GM23248 (cell line): ENCODE results near the gene OPTC. TPM values are rescaled to one million over a fixed set of nuclear protein-coding genes. Genes with fewer than 3 reads are reported as not detected.

Experiments
- DNase-seq: peaks from one replicate; pipeline ENCODE4 v3.0.0-alpha.2; 2015
- H2AFZ ChIP-seq: fragments of 200-600 bp; sonication (generic); 2 replicates; pipeline ENCODE4 v1.6.1; 2016; ENCODE audit warnings: antibody characterized with exemption
- H3F3A ChIP-seq: fragments of 200-600 bp; sonication (generic); 2 replicates; pipeline ENCODE4 v1.6.1; 2016; ENCODE audit warnings: mild to moderate bottlenecking, antibody characterized with exemption, mixed run types; ENCODE audit not compliant: insufficient read depth
- H3K27ac ChIP-seq: fragments of 200-600 bp; sonication (generic); 2 replicates; pipeline ENCODE4 v1.5.1; 2016; ENCODE audit warnings: mild to moderate bottlenecking
- H3K27me3 ChIP-seq: fragments of 200-600 bp; sonication (generic); replicated peaks from 2 replicates; pipeline ENCODE4 v1.6.1; 2016; ENCODE audit warnings: mild to moderate bottlenecking; ENCODE audit not compliant: insufficient read depth
- H3K36me3 ChIP-seq: fragments of 200-600 bp; sonication (generic); 2 replicates; pipeline ENCODE4 v1.6.1; 2016; ENCODE audit warnings: low read depth, mild to moderate bottlenecking
- H3K4me1 ChIP-seq: fragments of 200-600 bp; sonication (generic); 2 replicates; pipeline ENCODE4 v1.6.1; 2016; ENCODE audit warnings: mild to moderate bottlenecking; ENCODE audit not compliant: insufficient read depth
- H3K4me2 ChIP-seq: fragments of 200-600 bp; sonication (generic); one replicate; pipeline ENCODE4 v1.6.1; 2016; ENCODE audit warnings: mild to moderate bottlenecking; ENCODE audit not compliant: unreplicated experiment
- H3K4me3 ChIP-seq: fragments of 200-600 bp; sonication (generic); 2 replicates; pipeline ENCODE4 v1.5.1; 2016; ENCODE audit warnings: mild to moderate bottlenecking
- H3K79me2 ChIP-seq: fragments of 200-600 bp; sonication (generic); 2 replicates; pipeline ENCODE4 v1.6.1; 2016; ENCODE audit warnings: mild to moderate bottlenecking; ENCODE audit not compliant: insufficient read depth
- H3K9ac ChIP-seq: fragments of 200-600 bp; sonication (generic); 2 replicates; pipeline ENCODE4 v1.6.1; 2016; ENCODE audit warnings: mild to moderate bottlenecking
- H3K9me2 ChIP-seq: fragments of 200-600 bp; sonication (generic); 2 replicates; pipeline ENCODE4 v1.6.1; 2016; ENCODE audit warnings: mixed run types, mild to moderate bottlenecking, moderate library complexity; ENCODE audit not compliant: insufficient read depth
- H3K9me3 ChIP-seq: fragments of 200-600 bp; sonication (generic); one replicate; pipeline ENCODE4 v1.6.1; 2017; ENCODE audit warnings: low read depth
- H4K20me1 ChIP-seq: fragments of 200-600 bp; sonication (generic); 2 replicates; pipeline ENCODE4 v1.6.0; 2016; ENCODE audit not compliant: insufficient read depth
- EZH2 ChIP-seq: fragments of 200-600 bp; sonication (generic); IDR thresholded peaks from 2 replicates; pipeline ENCODE4 v1.6.1; 2018; ENCODE audit warnings: antibody characterized with exemption, mild to moderate bottlenecking; ENCODE audit not compliant: insufficient read depth, poor library complexity, severe bottlenecking
- EZH2phosphoT487 ChIP-seq: fragments of 200-600 bp; sonication (generic); IDR thresholded peaks from 2 replicates; pipeline ENCODE4 v1.6.1; 2018; ENCODE audit warnings: antibody characterized with exemption, moderate library complexity, mild to moderate bottlenecking, low read depth; ENCODE audit not compliant: insufficient read depth
- WGBS, 2 experiments: methylation state at CpG; one replicate each; pipeline ENCODE4 v1.1.6; 2015 to 2017; ENCODE audit warnings: low lambda C conversion rate in 2 of 2, low coverage in 1 of 2; ENCODE audit errors: missing lambda C conversion rate in 2 of 2; 5-methylcytosine and 5-hydroxymethylcytosine counted together
- in situ Hi-C: fragments of 300-500 bp; cut with MboI; formaldehyde crosslinking; loops from 2 replicates; pipeline ENCODE4 v1.15.0; 2020
- polyA plus RNA-seq: library from polyadenylated mRNA; unstranded; fragments of >200 nt; fragmentation: Nextera tagmentation; extraction: Ambion mirVana; gene quantifications from 2 replicates; pipeline ENCODE4 v1.2.1, GENCODE V29; 2016
- total RNA-seq: library from RNA; depleted of rRNA; stranded (reverse); fragments of >200 nt; shearing (Covaris generic); gene quantifications from 2 replicates; pipeline ENCODE4 v1.2.3, GENCODE V29; 2014

OPTC gene
- total and polyA plus RNA-seq, 2 experiments from 2014 or later = not detected

GRCh38 chr1:203478231-203478630, 15.7 kb upstream of the OPTC start:
- no peak for DNase-seq
- H3K27ac ChIP-seq = no peak overlapping the region
- no peaks in the 10 kb centered on the region for H3K27me3 ChIP-seq
- no peak overlapping the region for H3K4me3 ChIP-seq
- no peaks in the 10 kb centered on the region for H3K9me2 ChIP-seq
- in situ Hi-C loops = no loop called here
- H3K36me3 ChIP-seq = no peaks in the 10 kb centered on the region
- peaks cover 36% of the 10 kb centered on the region for H3F3A ChIP-seq
- no peak overlapping the region for H2AFZ ChIP-seq
- H4K20me1 ChIP-seq = no peaks in the 10 kb centered on the region
- no peak overlapping the region for H3K4me2 ChIP-seq
- H3K9ac ChIP-seq = no peak overlapping the region
- peaks cover 42% of the 10 kb centered on the region for H3K4me1 ChIP-seq
- no peaks in the 10 kb centered on the region for H3K9me3 ChIP-seq
- TF ChIP-seq EZH2phosphoT487 = no peak
- no peak for TF ChIP-seq EZH2
- no peaks in the 10 kb centered on the region for H3K79me2 ChIP-seq
- 78 to 80% methylated on average over 3 of the region's 3 CpGs for WGBS, 2 experiments

- no peaks in the 10 kb centered on the region for H3K36me3 ChIP-seq
- H3F3A ChIP-seq = peaks cover 36% of the 10 kb centered on the region
- no peaks in the 10 kb centered on the region for H3K9me3 ChIP-seq
- H4K20me1 ChIP-seq = no peaks in the 10 kb centered on the region
- WGBS, 2 experiments = 86 to 89% methylated on average over 5 of the region's 5 CpGs
- no peaks in the 10 kb centered on the region for H3K27me3 ChIP-seq
- no peak overlapping the region for H3K9ac ChIP-seq
- H3K4me1 ChIP-seq = peaks cover 42% of the 10 kb centered on the region
- no peak for TF ChIP-seq EZH2phosphoT487
- TF ChIP-seq EZH2 = no peak
- no peaks in the 10 kb centered on the region for H3K9me2 ChIP-seq
- no peaks in the 10 kb centered on the region for H3K79me2 ChIP-seq
- H3K4me2 ChIP-seq = no peak overlapping the region
- DNase-seq = no peak
- no peak overlapping the region for H3K4me3 ChIP-seq
- no peak overlapping the region for H3K27ac ChIP-seq
- no peak overlapping the region for H2AFZ ChIP-seq
- in situ Hi-C loops = no loop called here
These were observed 15.0 kb upstream of the OPTC start for GRCh38 chr1:203478986-203479385.

GRCh38 chr1:203479646-203480045, 14.3 kb upstream of the OPTC start:
- Histone ChIP-seq H3K4me3 (peak overlapping the region; percentile 58), H4K20me1 (no peaks in the 10 kb centered on the region), H3K27me3 (no peaks in the 10 kb centered on the region), H3F3A (peaks cover 36% of the 10 kb centered on the region), H3K9me2 (no peaks in the 10 kb centered on the region), H3K4me2 (peak overlapping the region; percentile 82), H3K27ac (peak overlapping the region; percentile 79), H2AFZ (peak overlapping the region; percentile 74), H3K36me3 (no peaks in the 10 kb centered on the region), H3K4me1 (peaks cover 42% of the 10 kb centered on the region), H3K9ac (peak overlapping the region; percentile 10; the same call in 1 of the 2 replicates), H3K9me3 (no peaks in the 10 kb centered on the region), H3K79me2 (no peaks in the 10 kb centered on the region)
- 18 to 30% methylated on average over 2 of the region's 2 CpGs for WGBS, 2 experiments
- TF ChIP-seq EZH2phosphoT487 (no peak), EZH2 (no peak)
- in situ Hi-C loops = loop anchor here (10.0 kb wide), 2 partner anchors 115 to 205 kb away; no protein-coding TSS in a partner anchor
- peak; percentile 51 for DNase-seq

- Histone ChIP-seq H3K9me3 (no peaks in the 10 kb centered on the region), H3K36me3 (no peaks in the 10 kb centered on the region), H3K27me3 (no peaks in the 10 kb centered on the region), H3K9me2 (no peaks in the 10 kb centered on the region), H2AFZ (peak overlapping the region; percentile 74), H3K4me1 (peaks cover 40% of the 10 kb centered on the region), H3K4me3 (peak overlapping the region; percentile 58), H4K20me1 (no peaks in the 10 kb centered on the region), H3K79me2 (no peaks in the 10 kb centered on the region), H3K4me2 (peak overlapping the region; percentile 82), H3F3A (peaks cover 36% of the 10 kb centered on the region), H3K9ac (peak overlapping the region; percentile 53), H3K27ac (peak overlapping the region; percentile 79)
- TF ChIP-seq EZH2 (no peak), EZH2phosphoT487 (no peak)
- in situ Hi-C loops = loop anchor here (10.0 kb wide), 2 partner anchors 115 to 205 kb away; no protein-coding TSS in a partner anchor
- DNase-seq = peak; percentile 86
- WGBS, 2 experiments = 7 to 8% methylated on average over 2 of the region's 2 CpGs
These were observed 13.9 kb upstream of the OPTC start for GRCh38 chr1:203480084-203480483.
